GM12878 (cell line): Measurements from ENCODE around the gene CLASP1. TPM values are rescaled to one million over a fixed set of nuclear protein-coding genes. Genes with fewer than 3 reads are reported as not detected.

Source experiments
- ATAC-seq: fragments of 200-7000 bp; cut with Tn5 transposase; 3 replicates; pipeline ENCODE4 v1.9.1; 2020; ENCODE audit warnings: mild to moderate bottlenecking, moderate library complexity
- BruUV-seq: library from RNA; stranded (reverse); fragments of 400-500 nt; replicated peaks from 2 replicates; lab custom pipeline; 2021; lab: Mats Ljungman, UMichigan
- CTCF ChIA-PET: fragments of 300-600 bp; sonication (Branson Sonifier 250); formaldehyde crosslinking; extraction: SDS; loops from one replicate; lab custom pipeline; 2021; ENCODE audit warnings: inconsistent platforms; lab: Yijun Ruan, JAX
- POLR2A ChIA-PET: fragments of 350-600 bp; formaldehyde crosslinking; extraction: SDS; loops from one replicate; lab custom pipeline; 2021; ENCODE audit warnings: inconsistent platforms; lab: Charles Lee
- RAD21 ChIA-PET: fragments of 300-600 bp; sonication (Branson Sonifier 250); formaldehyde crosslinking; loops from one replicate; lab custom pipeline; 2023; ENCODE audit warnings: antibody characterized with exemption; ENCODE audit not compliant: unreplicated experiment; lab: Charles Lee
- SMC1A ChIA-PET: fragments of 300-600 bp; sonication (Branson Sonifier 250); formaldehyde crosslinking; loops from one replicate; lab custom pipeline; 2023; ENCODE audit not compliant: unreplicated experiment, uncharacterized antibody; lab: Charles Lee
- DNase-seq: peaks from one replicate; pipeline ENCODE4 v3.0.0-alpha.2; 2011; ENCODE audit warnings: low read depth, low spot score
- FAIRE-seq: peaks from 3 replicates; lab custom pipeline; 2011; peaks lifted over from hg19 to GRCh38; lab: Jason Lieb, UNC
- H2AFZ ChIP-seq: 2 replicates; pipeline ENCODE4 v1.6.0; 2011; ENCODE audit warnings: low read depth, low read length, control low read depth; ENCODE audit not compliant: control insufficient read depth
- H3K27ac ChIP-seq: 2 replicates; pipeline ENCODE4 v1.5.1; 2011; ENCODE audit warnings: control low read depth; ENCODE audit not compliant: control insufficient read depth, insufficient read depth
- H3K27me3 ChIP-seq, 2 experiments: replicated peaks in 1 of 2; 2 replicates each; pipeline versions ENCODE4 v1.6.0 to v1.6.1; 2011; ENCODE audit warnings: low read length in 1 of 2; ENCODE audit not compliant: control insufficient read depth in 2 of 2, insufficient read depth in 2 of 2
- H3K36me3 ChIP-seq, 2 experiments: 2 replicates each; pipeline ENCODE4 v1.5.1; 2011; ENCODE audit warnings: low read length in 1 of 2; ENCODE audit not compliant: control insufficient read depth in 2 of 2, insufficient read depth in 2 of 2
- H3K4me1 ChIP-seq: 2 replicates; pipeline ENCODE4 v1.6.1; 2011; ENCODE audit warnings: mild to moderate bottlenecking, low read length, moderate library complexity, mixed read lengths; ENCODE audit not compliant: control insufficient read depth, insufficient read depth
- H3K4me2 ChIP-seq: 2 replicates; pipeline ENCODE4 v1.6.0; 2011; ENCODE audit warnings: control low read depth; ENCODE audit not compliant: control insufficient read depth, insufficient read depth
- H3K4me3 ChIP-seq: fragments of 200-600 bp; sonication (generic); 2 replicates; pipeline ENCODE4 v1.5.1; 2016
- H3K79me2 ChIP-seq: 2 replicates; pipeline ENCODE4 v1.6.0; 2011; ENCODE audit warnings: low read length; ENCODE audit not compliant: control insufficient read depth, insufficient read depth
- H3K9ac ChIP-seq: 2 replicates; pipeline ENCODE4 v1.8.0; 2011; ENCODE audit warnings: low read length, control low read depth, mixed read lengths; ENCODE audit not compliant: control insufficient read depth, insufficient read depth
- H3K9me3 ChIP-seq: replicated peaks from 3 replicates; pipeline ENCODE4 v1.5.1; 2011; ENCODE audit warnings: mild to moderate bottlenecking, low read length; ENCODE audit not compliant: control insufficient read depth, insufficient read depth
- H4K20me1 ChIP-seq: 2 replicates; pipeline ENCODE4 v1.6.0; 2011; ENCODE audit not compliant: control insufficient read depth, insufficient read depth
- CHD2 ChIP-seq: IDR thresholded peaks from 2 replicates; pipeline ENCODE4 v1.6.1; 2011; ENCODE audit warnings: low read depth, low read length, improper control_type of control experiment, borderline replicate concordance
- CREM ChIP-seq: IDR thresholded peaks from 2 replicates; pipeline ENCODE4 v1.6.1; 2014; ENCODE audit warnings: antibody characterized with exemption, low read depth
- FOXM1 ChIP-seq: IDR thresholded peaks from 2 replicates; pipeline ENCODE4 v1.6.1; 2012; ENCODE audit warnings: low read depth, mild to moderate bottlenecking, inconsistent platforms, low read length, moderate library complexity
- IKZF2 ChIP-seq, 2 experiments: fragments of 450-650 bp; IDR thresholded peaks; 2 replicates each; pipeline ENCODE4 v1.6.1; 2017; ENCODE audit warnings: mild to moderate bottlenecking in 2 of 2, moderate library complexity in 2 of 2
- KAT2A ChIP-seq: conservative IDR thresholded peaks from 2 replicates; pipeline ENCODE4 v1.6.1; 2011; ENCODE audit warnings: low read depth, low read length; ENCODE audit not compliant: control insufficient read depth
- NFYB ChIP-seq: IDR thresholded peaks from 2 replicates; pipeline ENCODE4 v1.6.1; 2011; ENCODE audit warnings: low read depth, mild to moderate bottlenecking, low read length, improper control_type of control experiment, moderate library complexity; ENCODE audit not compliant: insufficient read depth
- NR2C2 ChIP-seq: IDR thresholded peaks from 2 replicates; pipeline ENCODE4 v1.6.1; 2011; ENCODE audit warnings: borderline replicate concordance, low read depth; ENCODE audit not compliant: control insufficient read depth, insufficient read length
- PAX8 ChIP-seq: fragments of 450-650 bp; IDR thresholded peaks from 2 replicates; pipeline ENCODE4 v1.6.1; 2017; ENCODE audit warnings: mild to moderate bottlenecking, moderate library complexity
- POLR2AphosphoS2 ChIP-seq: IDR thresholded peaks from 2 replicates; pipeline ENCODE4 v1.6.1; 2011; ENCODE audit warnings: low read depth, mild to moderate bottlenecking, low read length, improper control_type of control experiment, moderate library complexity
- POU2F2 ChIP-seq: IDR thresholded peaks from 3 replicates; pipeline ENCODE4 v1.6.1; 2011; ENCODE audit warnings: low read depth, mild to moderate bottlenecking, low read length, borderline replicate concordance
- RAD51 ChIP-seq: fragments of 450-650 bp; IDR thresholded peaks from 2 replicates; pipeline ENCODE4 v1.6.1; 2016; ENCODE audit warnings: moderate library complexity, mild to moderate bottlenecking, inconsistent platforms
- SMAD5 ChIP-seq: IDR thresholded peaks from 2 replicates; pipeline ENCODE4 v1.6.1; 2016; ENCODE audit warnings: antibody characterized with exemption, low read depth
- SREBF2 ChIP-seq: IDR thresholded peaks from 2 replicates; pipeline ENCODE4 v1.6.1; 2012; ENCODE audit warnings: mild to moderate bottlenecking, low read length
- TCF12 ChIP-seq: IDR thresholded peaks from 2 replicates; pipeline ENCODE4 v1.6.1; 2011; ENCODE audit warnings: low read depth, mild to moderate bottlenecking, low read length
- TCF3 ChIP-seq: IDR thresholded peaks from 2 replicates; pipeline ENCODE4 v1.6.1; 2012; ENCODE audit warnings: low read depth, mild to moderate bottlenecking, low read length, borderline replicate concordance; ENCODE audit not compliant: insufficient read depth
- WGBS: methylation state at CpG from one replicate; pipeline ENCODE4 v1.1.6; 2016; ENCODE audit warnings: low lambda C conversion rate; ENCODE audit not compliant: insufficient replicate concordance, insufficient coverage; ENCODE audit errors: missing lambda C conversion rate; 5-methylcytosine and 5-hydroxymethylcytosine counted together
- in situ Hi-C: fragments of 300-500 bp; cut with MboI; formaldehyde crosslinking; loops from 9 replicates; pipeline ENCODE4 v1.14.3; 2018; ENCODE audit warnings: mixed read lengths
- intact Hi-C: fragments of 100-400 bp; cut with micrococcal nuclease; formaldehyde crosslinking; loops from one replicate; pipeline ENCODE4 v1.14.2; 2022; ENCODE audit not compliant: unreplicated experiment
- polyA plus RNA-seq, 11 experiments: library from polyadenylated mRNA; depleted of rRNA in 4 of 11; unstranded in 6 of 11; stranded (reverse) in 5 of 11; fragments of >200 nt; fragmentation: Nextera tagmentation in 4 of 11; fragmentation: Illumina TruSeq in 1 of 11; extraction: Ambion mirVana in 4 of 11; extraction: Trizol in 1 of 11; gene quantifications; 1 replicate in 1 of 11; 2 replicates in 10 of 11; pipeline versions ENCODE4 v1.2.1 to v1.2.3, GENCODE V29; 2011 to 2016; ENCODE audit warnings: inconsistent platforms in 2 of 11, missing spikeins in 2 of 11, low read depth in 1 of 11
- total RNA-seq, 4 experiments: library from RNA; depleted of rRNA in 3 of 4; stranded (reverse); fragments of >200 nt in 3 of 4; fragmentation: Illumina TruSeq in 1 of 4; extraction: Trizol in 1 of 4; gene quantifications; 2 replicates each; pipeline versions ENCODE4 v1.2.1 to v1.2.3, GENCODE V29; 2013 to 2021
- TF ChIP-seq, protein P1 (sequence below): IDR thresholded peaks from 2 replicates; pipeline ENCODE4 v1.6.1; 2011; ENCODE audit warnings: borderline replicate concordance, low read depth, mild to moderate bottlenecking, moderate library complexity, mixed read lengths, low read length; ENCODE audit not compliant: insufficient read depth; ENCODE audit errors: extremely low read length
- TF ChIP-seq, protein P2 (sequence below): IDR thresholded peaks from 2 replicates; pipeline ENCODE4 v1.6.1; 2012; ENCODE audit warnings: mild to moderate bottlenecking, low read depth, low read length

Gene CLASP1
- total and polyA plus RNA-seq, 10 of the 15 experiments (the other 5 are each of a cell fraction or from before 2014, with no cell fraction given), result 1.4 to 62.4 (median 32.9) TPM

DNA sequence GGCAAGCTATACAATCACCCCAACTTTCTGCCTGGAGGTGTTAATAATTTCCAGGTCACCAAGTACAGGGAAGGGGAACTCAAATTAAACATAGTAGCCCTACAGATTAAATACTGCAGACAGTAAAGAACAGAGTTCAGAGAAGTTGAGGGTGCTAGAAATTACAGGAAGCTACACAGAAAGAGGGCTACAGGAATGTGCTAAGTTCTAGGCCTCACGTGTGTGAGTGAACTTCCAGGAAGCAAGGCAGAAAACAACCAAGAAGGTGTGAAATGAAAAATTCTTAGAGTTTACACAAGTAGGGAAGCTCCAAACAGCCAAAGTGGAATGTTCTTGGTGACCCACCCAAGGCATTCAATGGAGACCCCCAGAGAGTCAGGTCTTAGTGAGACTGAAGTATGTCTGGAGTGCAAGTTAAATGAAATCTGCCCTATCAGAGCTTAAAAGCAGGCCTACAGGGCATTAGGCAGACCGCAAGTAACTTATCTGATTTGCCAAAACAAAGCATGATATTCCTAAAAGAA, 176.7 kb downstream of the CLASP1 start (continued):
- TF ChIP-seq FOXM1 (no peak), POU2F2 (no peak), SREBF2 (no peak), IKZF2 (IDR thresholded peaks at IDR 0.05) (no peak)

DNA sequence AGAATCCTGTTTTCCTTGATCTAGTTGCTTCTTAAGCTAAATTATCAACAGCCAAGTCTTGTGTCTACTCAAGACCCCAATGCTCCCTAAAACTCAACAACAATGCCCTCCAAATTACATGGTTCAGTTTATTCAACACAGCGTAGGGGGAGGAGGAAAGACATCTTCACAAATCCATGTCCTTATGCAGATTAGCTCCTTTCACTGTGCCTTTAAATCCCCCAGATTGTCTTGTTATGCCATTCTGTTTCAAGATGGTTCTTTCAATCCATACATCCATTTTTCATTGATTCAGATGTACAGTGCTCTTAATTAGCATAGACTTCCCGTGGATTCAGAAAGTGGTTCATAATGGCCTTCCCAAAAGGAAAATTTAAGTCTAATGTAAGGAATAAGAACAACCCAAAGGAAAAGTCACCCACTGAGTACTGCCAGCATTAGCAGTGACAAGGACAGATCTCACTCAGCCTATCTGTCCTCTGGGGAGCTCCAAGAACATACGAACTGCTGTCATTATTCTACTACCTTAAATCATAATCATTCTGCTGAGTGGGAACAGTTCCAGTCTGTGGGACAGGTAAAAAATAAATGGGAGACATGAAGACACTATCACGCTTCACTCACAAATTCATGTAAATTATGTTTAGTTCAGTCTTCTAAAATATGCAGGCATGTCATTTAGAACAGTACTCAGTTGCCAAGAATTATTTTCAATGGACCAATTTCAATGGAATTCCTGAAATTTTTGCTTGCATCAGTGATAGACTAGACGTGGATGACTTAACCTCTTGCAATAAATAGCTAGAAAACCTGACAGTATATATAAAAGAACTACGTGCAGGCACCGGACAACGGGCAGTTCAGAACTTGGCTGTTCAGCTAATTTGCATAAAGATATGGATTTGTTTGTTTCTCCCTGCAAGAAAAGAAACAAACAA, 177.5 kb downstream of the CLASP1 start:
- intact Hi-C loops (no loop called here), in situ Hi-C loops (no loop called here)
- Histone ChIP-seq H3K4me2 (no peak overlapping the region), H3K27ac (no peak overlapping the region), H3K9ac (no peak overlapping the region), H3K27me3 (no peaks in the 10 kb centered on the region), H3K79me2 (no peaks in the 10 kb centered on the region; the same call in none of the 2 replicates), H3K4me1 (no peaks in the 10 kb centered on the region), H3K9me3 (no peaks in the 10 kb centered on the region), H3K4me3 (no peak overlapping the region), H3K36me3 (peaks cover 8 to 16% of the 10 kb centered on the region in 2 experiments), H4K20me1 (no peaks in the 10 kb centered on the region), H2AFZ (no peak overlapping the region)
- TSS peak; percentile 12 for BruUV-seq
- SMC1A ChIA-PET, result interaction anchor here (0.8 to 1.3 kb wide), 4 partner anchors 9 to 66 kb away, joined by 3 to 5 read pairs (median 4); no protein-coding TSS in a partner anchor
- FAIRE-seq, result no peak
- no peak for ATAC-seq
- CTCF ChIA-PET, result interaction anchor here (0.9 to 1.6 kb wide), 5 partner anchors 10 to 69 kb away, joined by 3 to 4 read pairs (median 3); no protein-coding TSS in a partner anchor
- POLR2A ChIA-PET, result interaction anchor here (0.5 to 0.6 kb wide), 2 partner anchors 14 to 77 kb away, joined by 3 read pairs; no protein-coding TSS in a partner anchor
- RAD21 ChIA-PET, result interaction anchor here (0.6 kb wide), 1 partner anchor 279 kb away, joined by 3 read pairs; no protein-coding TSS in a partner anchor
- 92% methylated on average over 8 of the region's 8 CpGs for WGBS
- DNase-seq, result no peak
- TF ChIP-seq TCF3, result no peak
- no peak for TF ChIP-seq CHD2
- TF ChIP-seq NR2C2, result no peak
- no peak for TF ChIP-seq PAX8
- TF ChIP-seq, protein P1, sequence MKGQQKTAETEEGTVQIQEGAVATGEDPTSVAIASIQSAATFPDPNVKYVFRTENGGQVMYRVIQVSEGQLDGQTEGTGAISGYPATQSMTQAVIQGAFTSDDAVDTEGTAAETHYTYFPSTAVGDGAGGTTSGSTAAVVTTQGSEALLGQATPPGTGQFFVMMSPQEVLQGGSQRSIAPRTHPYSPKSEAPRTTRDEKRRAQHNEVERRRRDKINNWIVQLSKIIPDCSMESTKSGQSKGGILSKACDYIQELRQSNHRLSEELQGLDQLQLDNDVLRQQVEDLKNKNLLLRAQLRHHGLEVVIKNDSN, result no peak
- TF ChIP-seq SREBF2, result no peak
- no peak for TF ChIP-seq SMAD5
- TF ChIP-seq NFYB, result no peak
- TF ChIP-seq CREM, result no peak
- TF ChIP-seq RAD51, result no peak
- TF ChIP-seq POLR2AphosphoS2, result no peak
- TF ChIP-seq TCF12, result no peak
- TF ChIP-seq, protein P2, sequence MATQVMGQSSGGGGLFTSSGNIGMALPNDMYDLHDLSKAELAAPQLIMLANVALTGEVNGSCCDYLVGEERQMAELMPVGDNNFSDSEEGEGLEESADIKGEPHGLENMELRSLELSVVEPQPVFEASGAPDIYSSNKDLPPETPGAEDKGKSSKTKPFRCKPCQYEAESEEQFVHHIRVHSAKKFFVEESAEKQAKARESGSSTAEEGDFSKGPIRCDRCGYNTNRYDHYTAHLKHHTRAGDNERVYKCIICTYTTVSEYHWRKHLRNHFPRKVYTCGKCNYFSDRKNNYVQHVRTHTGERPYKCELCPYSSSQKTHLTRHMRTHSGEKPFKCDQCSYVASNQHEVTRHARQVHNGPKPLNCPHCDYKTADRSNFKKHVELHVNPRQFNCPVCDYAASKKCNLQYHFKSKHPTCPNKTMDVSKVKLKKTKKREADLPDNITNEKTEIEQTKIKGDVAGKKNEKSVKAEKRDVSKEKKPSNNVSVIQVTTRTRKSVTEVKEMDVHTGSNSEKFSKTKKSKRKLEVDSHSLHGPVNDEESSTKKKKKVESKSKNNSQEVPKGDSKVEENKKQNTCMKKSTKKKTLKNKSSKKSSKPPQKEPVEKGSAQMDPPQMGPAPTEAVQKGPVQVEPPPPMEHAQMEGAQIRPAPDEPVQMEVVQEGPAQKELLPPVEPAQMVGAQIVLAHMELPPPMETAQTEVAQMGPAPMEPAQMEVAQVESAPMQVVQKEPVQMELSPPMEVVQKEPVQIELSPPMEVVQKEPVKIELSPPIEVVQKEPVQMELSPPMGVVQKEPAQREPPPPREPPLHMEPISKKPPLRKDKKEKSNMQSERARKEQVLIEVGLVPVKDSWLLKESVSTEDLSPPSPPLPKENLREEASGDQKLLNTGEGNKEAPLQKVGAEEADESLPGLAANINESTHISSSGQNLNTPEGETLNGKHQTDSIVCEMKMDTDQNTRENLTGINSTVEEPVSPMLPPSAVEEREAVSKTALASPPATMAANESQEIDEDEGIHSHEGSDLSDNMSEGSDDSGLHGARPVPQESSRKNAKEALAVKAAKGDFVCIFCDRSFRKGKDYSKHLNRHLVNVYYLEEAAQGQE, result no peak
- TF ChIP-seq KAT2A, result no peak
